ENCODE data around the gene PYROXD2. TPM values are rescaled to one million over a fixed set of nuclear protein-coding genes. Genes with fewer than 3 reads are reported as not detected.

PYROXD2 gene
- total and polyA plus RNA-seq, 10 of the 15 experiments (the other 5 are each of a cell fraction or from before 2014, with no cell fraction given) = 4.8 to 15.8 (median 11.1) TPM

- intact Hi-C loops (cut with micrococcal nuclease; ENCODE audit: unreplicated experiment) = no loop called here
- ChIA-PET POLR2A (no interaction called here), RAD21 (ENCODE audit: unreplicated experiment) (no interaction called here), CTCF (no interaction called here), SMC1A (ENCODE audit: uncharacterized antibody, unreplicated experiment) (no interaction called here)
- Histone ChIP-seq H3K36me3 (ENCODE audit: control insufficient read depth in 2 of 2, insufficient read depth in 2 of 2, low read length in 1 of 2) (no peaks in the 10 kb centered on the region), H3K9me3 (replicated peaks; ENCODE audit: control insufficient read depth, insufficient read depth, low read length) (no peaks in the 10 kb centered on the region), H3K27ac (ENCODE audit: control insufficient read depth, insufficient read depth) (no peak overlapping the region), H3K4me2 (ENCODE audit: control insufficient read depth, insufficient read depth) (no peak overlapping the region), H3K9ac (ENCODE audit: control insufficient read depth, insufficient read depth, low read length) (no peak overlapping the region), H3K27me3 (replicated peaks in 1 of 2; ENCODE audit: control insufficient read depth in 2 of 2, insufficient read depth in 2 of 2, low read length in 1 of 2) (no peaks in the 10 kb centered on the region), H3K79me2 (ENCODE audit: control insufficient read depth, insufficient read depth, low read length) (no peaks in the 10 kb centered on the region), H3K4me3 (no peak overlapping the region), H2AFZ (ENCODE audit: control insufficient read depth, low read depth, low read length) (no peak overlapping the region), H4K20me1 (ENCODE audit: control insufficient read depth, insufficient read depth) (no peaks in the 10 kb centered on the region), H3K4me1 (ENCODE audit: control insufficient read depth, insufficient read depth, low read length) (no peaks in the 10 kb centered on the region)
- DNase-seq (ENCODE audit: low read depth, low spot score) = no peak
- FAIRE-seq = no peak
- in situ Hi-C loops (cut with MboI) = no loop called here
- 29% methylated on average over 2 of the region's 2 CpGs for WGBS (ENCODE audit: insufficient coverage, insufficient replicate concordance, low lambda C conversion rate, missing lambda C conversion rate)
- BruUV-seq (replicated peaks) = no TSS peak
- ATAC-seq = no peak
- TF ChIP-seq IKZF2 (IDR thresholded peaks at IDR 0.05) (no peak), HDAC2 (IDR thresholded peaks at IDR 0.05) (no peak), ZBED1 (IDR thresholded peaks at IDR 0.05; ENCODE audit: borderline replicate concordance) (no peak), KAT2A (conservative IDR thresholded peaks at IDR 0.05; ENCODE audit: control insufficient read depth, low read depth, low read length) (no peak), ZNF687 (IDR thresholded peaks at IDR 0.05) (no peak), ZNF24 (IDR thresholded peaks at IDR 0.05) (no peak), CUX1 (IDR thresholded peaks at IDR 0.05; ENCODE audit: insufficient replicate concordance, low read depth, low read length) (no peak), BCLAF1 (IDR thresholded peaks at IDR 0.05) (no peak), HSF1 (IDR thresholded peaks at IDR 0.05; ENCODE audit: low read depth, low read length) (no peak)
Measured at GRCh38 chr10:98453729-98454128, 38.7 kb upstream of the PYROXD2 start.

Data from GM12878 (cell line).